ENCODE results near the gene RERG.

DNA sequence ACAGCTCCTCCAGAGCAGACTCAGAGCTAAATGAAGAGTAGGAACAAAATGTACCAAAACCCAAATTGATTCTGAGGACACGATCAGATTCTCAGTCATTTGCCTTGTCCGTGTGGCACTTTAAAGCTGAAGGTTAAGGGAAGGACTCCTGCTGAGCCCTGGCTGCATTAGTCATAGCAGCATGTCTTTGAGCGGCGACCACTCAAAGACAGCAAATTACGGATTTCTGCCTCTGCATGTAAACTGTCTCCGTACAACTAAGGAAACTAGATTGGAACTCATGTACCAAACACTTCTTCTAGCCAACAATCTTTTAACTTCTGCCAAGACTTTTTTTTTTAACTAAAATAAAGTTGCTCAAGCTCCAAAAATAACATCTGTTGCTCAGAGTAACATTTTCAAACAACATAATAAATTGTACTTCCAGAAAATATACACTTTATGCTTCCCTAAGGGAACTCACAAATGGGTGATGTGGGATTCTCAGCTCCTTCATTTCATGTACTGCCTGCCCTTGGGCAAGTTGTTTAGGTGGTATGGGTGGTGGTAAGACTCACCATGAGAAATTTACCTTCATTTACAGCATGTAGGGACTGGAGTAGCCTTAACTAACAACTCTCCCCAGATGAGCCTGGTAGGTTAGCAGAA lies 56.1 kb downstream of the RERG start:
- TF ChIP-seq RAD21 (IDR thresholded peaks at IDR 0.05; ENCODE audit: low read depth): no peak
- TF ChIP-seq, protein P1, sequence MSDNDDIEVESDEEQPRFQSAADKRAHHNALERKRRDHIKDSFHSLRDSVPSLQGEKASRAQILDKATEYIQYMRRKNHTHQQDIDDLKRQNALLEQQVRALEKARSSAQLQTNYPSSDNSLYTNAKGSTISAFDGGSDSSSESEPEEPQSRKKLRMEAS (IDR thresholded peaks at IDR 0.05): no peak
- no peak for TF ChIP-seq TCF12 (IDR thresholded peaks at IDR 0.05; ENCODE audit: low read depth)
- TF ChIP-seq ZBTB7A (IDR thresholded peaks at IDR 0.05; ENCODE audit: low read depth): no peak
- no peak for TF ChIP-seq EP300 (IDR thresholded peaks at IDR 0.05; ENCODE audit: borderline replicate concordance)
- TF ChIP-seq, protein P2, sequence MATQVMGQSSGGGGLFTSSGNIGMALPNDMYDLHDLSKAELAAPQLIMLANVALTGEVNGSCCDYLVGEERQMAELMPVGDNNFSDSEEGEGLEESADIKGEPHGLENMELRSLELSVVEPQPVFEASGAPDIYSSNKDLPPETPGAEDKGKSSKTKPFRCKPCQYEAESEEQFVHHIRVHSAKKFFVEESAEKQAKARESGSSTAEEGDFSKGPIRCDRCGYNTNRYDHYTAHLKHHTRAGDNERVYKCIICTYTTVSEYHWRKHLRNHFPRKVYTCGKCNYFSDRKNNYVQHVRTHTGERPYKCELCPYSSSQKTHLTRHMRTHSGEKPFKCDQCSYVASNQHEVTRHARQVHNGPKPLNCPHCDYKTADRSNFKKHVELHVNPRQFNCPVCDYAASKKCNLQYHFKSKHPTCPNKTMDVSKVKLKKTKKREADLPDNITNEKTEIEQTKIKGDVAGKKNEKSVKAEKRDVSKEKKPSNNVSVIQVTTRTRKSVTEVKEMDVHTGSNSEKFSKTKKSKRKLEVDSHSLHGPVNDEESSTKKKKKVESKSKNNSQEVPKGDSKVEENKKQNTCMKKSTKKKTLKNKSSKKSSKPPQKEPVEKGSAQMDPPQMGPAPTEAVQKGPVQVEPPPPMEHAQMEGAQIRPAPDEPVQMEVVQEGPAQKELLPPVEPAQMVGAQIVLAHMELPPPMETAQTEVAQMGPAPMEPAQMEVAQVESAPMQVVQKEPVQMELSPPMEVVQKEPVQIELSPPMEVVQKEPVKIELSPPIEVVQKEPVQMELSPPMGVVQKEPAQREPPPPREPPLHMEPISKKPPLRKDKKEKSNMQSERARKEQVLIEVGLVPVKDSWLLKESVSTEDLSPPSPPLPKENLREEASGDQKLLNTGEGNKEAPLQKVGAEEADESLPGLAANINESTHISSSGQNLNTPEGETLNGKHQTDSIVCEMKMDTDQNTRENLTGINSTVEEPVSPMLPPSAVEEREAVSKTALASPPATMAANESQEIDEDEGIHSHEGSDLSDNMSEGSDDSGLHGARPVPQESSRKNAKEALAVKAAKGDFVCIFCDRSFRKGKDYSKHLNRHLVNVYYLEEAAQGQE (IDR thresholded peaks at IDR 0.05; ENCODE audit: low read depth): no peak
- TF ChIP-seq NFIC (IDR thresholded peaks at IDR 0.05): no peak
- TF ChIP-seq, protein P3, sequence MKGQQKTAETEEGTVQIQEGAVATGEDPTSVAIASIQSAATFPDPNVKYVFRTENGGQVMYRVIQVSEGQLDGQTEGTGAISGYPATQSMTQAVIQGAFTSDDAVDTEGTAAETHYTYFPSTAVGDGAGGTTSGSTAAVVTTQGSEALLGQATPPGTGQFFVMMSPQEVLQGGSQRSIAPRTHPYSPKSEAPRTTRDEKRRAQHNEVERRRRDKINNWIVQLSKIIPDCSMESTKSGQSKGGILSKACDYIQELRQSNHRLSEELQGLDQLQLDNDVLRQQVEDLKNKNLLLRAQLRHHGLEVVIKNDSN (IDR thresholded peaks at IDR 0.05): no peak
- no peak for TF ChIP-seq YY1 (IDR thresholded peaks at IDR 0.05; ENCODE audit: low read depth)
- TF ChIP-seq CEBPB (IDR thresholded peaks at IDR 0.05): no peak
- TF ChIP-seq FOXM1 (IDR thresholded peaks at IDR 0.05; ENCODE audit: borderline replicate concordance, low read depth): no peak
